ENCODE measurements around the gene TMEM63A.

TMEM63A gene

GRCh38 chr1:225917536-225917935 is 35.4 kb upstream of the TMEM63A start:
- Histone ChIP-seq H3K4me3 (ENCODE audit: low read length) (no peak overlapping the region), H3K9me3 (ENCODE audit: low read length) (no peaks in the 10 kb centered on the region), H3K4me1 (ENCODE audit: insufficient read depth, low read length) (peaks cover 22% of the 10 kb centered on the region), H3K36me3 (ENCODE audit: insufficient read depth, low read length) (peaks cover 38% of the 10 kb centered on the region), H2AFZ (ENCODE audit: low read depth, low read length) (no peak overlapping the region), H3K27me3 (ENCODE audit: insufficient read depth, low read length) (no peaks in the 10 kb centered on the region)

GRCh38 chr1:225917101-225917500 is 34.9 kb upstream of the TMEM63A start:
- no peak overlapping the region for H3K4me3 ChIP-seq (ENCODE audit: low read length)
- H3K27me3 ChIP-seq (ENCODE audit: insufficient read depth, low read length): no peaks in the 10 kb centered on the region
- H3K4me1 ChIP-seq (ENCODE audit: insufficient read depth, low read length): peaks cover 21% of the 10 kb centered on the region
- H3K36me3 ChIP-seq (ENCODE audit: insufficient read depth, low read length): peaks cover 33% of the 10 kb centered on the region
- no peak overlapping the region for H2AFZ ChIP-seq (ENCODE audit: low read depth, low read length)
- no peaks in the 10 kb centered on the region for H3K9me3 ChIP-seq (ENCODE audit: low read length)

GRCh38 chr1:225915538-225915991 is 33.4 kb upstream of the TMEM63A start:
- Histone ChIP-seq H3K27me3 (ENCODE audit: insufficient read depth, low read length) (no peaks in the 10 kb centered on the region), H3K9me3 (ENCODE audit: low read length) (no peaks in the 10 kb centered on the region), H3K4me3 (ENCODE audit: low read length) (no peak overlapping the region), H2AFZ (ENCODE audit: low read depth, low read length) (no peak overlapping the region), H3K36me3 (ENCODE audit: insufficient read depth, low read length) (peaks cover 18% of the 10 kb centered on the region), H3K4me1 (ENCODE audit: insufficient read depth, low read length) (peaks cover 21% of the 10 kb centered on the region)

GRCh38 chr1:225914947-225915346 is 32.8 kb upstream of the TMEM63A start:
- Histone ChIP-seq H3K9me3 (ENCODE audit: low read length) (no peaks in the 10 kb centered on the region), H3K36me3 (ENCODE audit: insufficient read depth, low read length) (peaks cover 13% of the 10 kb centered on the region), H3K4me3 (ENCODE audit: low read length) (no peak overlapping the region), H3K4me1 (ENCODE audit: insufficient read depth, low read length) (peaks cover 21% of the 10 kb centered on the region), H2AFZ (ENCODE audit: low read depth, low read length) (no peak overlapping the region), H3K27me3 (ENCODE audit: insufficient read depth, low read length) (no peaks in the 10 kb centered on the region)

GRCh38 chr1:225914391-225914790 is 32.2 kb upstream of the TMEM63A start:
- Histone ChIP-seq H3K9me3 (ENCODE audit: low read length) (no peaks in the 10 kb centered on the region), H3K4me1 (ENCODE audit: insufficient read depth, low read length) (peaks cover 21% of the 10 kb centered on the region), H3K27me3 (ENCODE audit: insufficient read depth, low read length) (no peaks in the 10 kb centered on the region), H2AFZ (ENCODE audit: low read depth, low read length) (no peak overlapping the region), H3K36me3 (ENCODE audit: insufficient read depth, low read length) (peaks cover 9% of the 10 kb centered on the region), H3K4me3 (ENCODE audit: low read length) (no peak overlapping the region)

- Histone ChIP-seq H3K27me3 (ENCODE audit: insufficient read depth, low read length) (no peaks in the 10 kb centered on the region), H3K9me3 (ENCODE audit: low read length) (no peaks in the 10 kb centered on the region), H3K4me1 (ENCODE audit: insufficient read depth, low read length) (peaks cover 21% of the 10 kb centered on the region), H3K36me3 (ENCODE audit: insufficient read depth, low read length) (peaks cover 2% of the 10 kb centered on the region), H2AFZ (ENCODE audit: low read depth, low read length) (no peak overlapping the region), H3K4me3 (ENCODE audit: low read length) (no peak overlapping the region)
These were observed 29.3 kb upstream of the TMEM63A start for GRCh38 chr1:225911191-225912130.

GRCh38 chr1:225909477-225909876 is 27.3 kb upstream of the TMEM63A start:
- H3K27me3 ChIP-seq (ENCODE audit: insufficient read depth, low read length): no peaks in the 10 kb centered on the region
- peaks cover 3% of the 10 kb centered on the region for H3K4me1 ChIP-seq (ENCODE audit: insufficient read depth, low read length)
- H2AFZ ChIP-seq (ENCODE audit: low read depth, low read length): no peak overlapping the region
- H3K4me3 ChIP-seq (ENCODE audit: low read length): no peak overlapping the region
- H3K36me3 ChIP-seq (ENCODE audit: insufficient read depth, low read length): peaks cover 2% of the 10 kb centered on the region
- H3K9me3 ChIP-seq (ENCODE audit: low read length): no peaks in the 10 kb centered on the region

GRCh38 chr1:225908773-225909172 is 26.6 kb upstream of the TMEM63A start:
- Histone ChIP-seq H3K4me3 (ENCODE audit: low read length) (no peak overlapping the region), H3K27me3 (ENCODE audit: insufficient read depth, low read length) (no peaks in the 10 kb centered on the region), H3K36me3 (ENCODE audit: insufficient read depth, low read length) (peaks cover 2% of the 10 kb centered on the region), H3K9me3 (ENCODE audit: low read length) (no peaks in the 10 kb centered on the region), H2AFZ (ENCODE audit: low read depth, low read length) (no peak overlapping the region), H3K4me1 (ENCODE audit: insufficient read depth, low read length) (no peaks in the 10 kb centered on the region)

GRCh38 chr1:225908013-225908640 is 25.9 kb upstream of the TMEM63A start:
- Histone ChIP-seq H3K4me3 (ENCODE audit: low read length) (no peak overlapping the region), H3K4me1 (ENCODE audit: insufficient read depth, low read length) (no peaks in the 10 kb centered on the region)

GRCh38 chr1:225907341-225907740 is 25.2 kb upstream of the TMEM63A start:
- H3K36me3 ChIP-seq (ENCODE audit: insufficient read depth, low read length): no peaks in the 10 kb centered on the region
- H3K9me3 ChIP-seq (ENCODE audit: low read length): no peaks in the 10 kb centered on the region
- H3K4me1 ChIP-seq (ENCODE audit: insufficient read depth, low read length): no peaks in the 10 kb centered on the region
- no peaks in the 10 kb centered on the region for H3K27me3 ChIP-seq (ENCODE audit: insufficient read depth, low read length)
- no peak overlapping the region for H2AFZ ChIP-seq (ENCODE audit: low read depth, low read length)
- H3K4me3 ChIP-seq (ENCODE audit: low read length): no peak overlapping the region

More at GRCh38 chr1:225908013-225908640, 25.9 kb upstream of the TMEM63A start:
- Histone ChIP-seq H3K27me3 (ENCODE audit: insufficient read depth, low read length) (no peaks in the 10 kb centered on the region), H2AFZ (ENCODE audit: low read depth, low read length) (no peak overlapping the region), H3K36me3 (ENCODE audit: insufficient read depth, low read length) (peaks cover 2% of the 10 kb centered on the region), H3K9me3 (ENCODE audit: low read length) (no peaks in the 10 kb centered on the region)

GRCh38 chr1:225906467-225906866 is 24.3 kb upstream of the TMEM63A start:
- Histone ChIP-seq H3K4me3 (ENCODE audit: low read length) (no peak overlapping the region), H3K36me3 (ENCODE audit: insufficient read depth, low read length) (no peaks in the 10 kb centered on the region), H3K4me1 (ENCODE audit: insufficient read depth, low read length) (no peaks in the 10 kb centered on the region), H3K9me3 (ENCODE audit: low read length) (no peaks in the 10 kb centered on the region), H3K27me3 (ENCODE audit: insufficient read depth, low read length) (no peaks in the 10 kb centered on the region), H2AFZ (ENCODE audit: low read depth, low read length) (no peak overlapping the region)

- Histone ChIP-seq H2AFZ (ENCODE audit: low read depth, low read length) (no peak overlapping the region), H3K27me3 (ENCODE audit: insufficient read depth, low read length) (no peaks in the 10 kb centered on the region), H3K9me3 (ENCODE audit: low read length) (no peaks in the 10 kb centered on the region), H3K4me3 (ENCODE audit: low read length) (no peak overlapping the region), H3K4me1 (ENCODE audit: insufficient read depth, low read length) (peaks cover 12% of the 10 kb centered on the region), H3K36me3 (ENCODE audit: insufficient read depth, low read length) (no peaks in the 10 kb centered on the region)
These were observed 21.4 kb upstream of the TMEM63A start for GRCh38 chr1:225903623-225904022.

All from neuron (in vitro differentiated cells).